ENCODE measurements around the gene DDX5.

DNA sequence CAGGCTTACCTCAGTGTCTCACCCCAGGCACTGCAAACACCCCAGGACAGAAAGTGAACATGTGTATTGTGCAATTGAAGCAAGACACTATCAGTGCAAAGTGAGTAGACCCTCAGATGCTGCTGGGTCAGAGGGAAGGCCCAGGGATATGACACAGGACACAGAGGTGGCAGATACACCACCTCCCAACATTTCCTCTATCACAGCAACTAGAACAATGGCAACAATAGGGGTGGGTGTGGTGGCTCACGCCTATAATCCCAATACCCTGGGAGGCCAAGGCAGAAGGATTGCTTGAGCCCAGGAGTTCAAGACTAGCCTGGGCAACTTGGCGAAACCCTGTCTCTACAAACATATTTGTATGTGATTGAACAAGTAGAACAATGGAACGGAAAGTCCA, 34.6 kb downstream of the DDX5 start:
- TF ChIP-seq, protein P1, sequence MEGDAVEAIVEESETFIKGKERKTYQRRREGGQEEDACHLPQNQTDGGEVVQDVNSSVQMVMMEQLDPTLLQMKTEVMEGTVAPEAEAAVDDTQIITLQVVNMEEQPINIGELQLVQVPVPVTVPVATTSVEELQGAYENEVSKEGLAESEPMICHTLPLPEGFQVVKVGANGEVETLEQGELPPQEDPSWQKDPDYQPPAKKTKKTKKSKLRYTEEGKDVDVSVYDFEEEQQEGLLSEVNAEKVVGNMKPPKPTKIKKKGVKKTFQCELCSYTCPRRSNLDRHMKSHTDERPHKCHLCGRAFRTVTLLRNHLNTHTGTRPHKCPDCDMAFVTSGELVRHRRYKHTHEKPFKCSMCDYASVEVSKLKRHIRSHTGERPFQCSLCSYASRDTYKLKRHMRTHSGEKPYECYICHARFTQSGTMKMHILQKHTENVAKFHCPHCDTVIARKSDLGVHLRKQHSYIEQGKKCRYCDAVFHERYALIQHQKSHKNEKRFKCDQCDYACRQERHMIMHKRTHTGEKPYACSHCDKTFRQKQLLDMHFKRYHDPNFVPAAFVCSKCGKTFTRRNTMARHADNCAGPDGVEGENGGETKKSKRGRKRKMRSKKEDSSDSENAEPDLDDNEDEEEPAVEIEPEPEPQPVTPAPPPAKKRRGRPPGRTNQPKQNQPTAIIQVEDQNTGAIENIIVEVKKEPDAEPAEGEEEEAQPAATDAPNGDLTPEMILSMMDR (IDR thresholded peaks at IDR 0.05 in 2 of 3, conservative IDR thresholded peaks at IDR 0.05 in 1 of 3; ENCODE audit: borderline replicate concordance in 1 of 3, insufficient read depth in 1 of 3, low read depth in 2 of 3, low read length in 2 of 3), result no peak
- TF ChIP-seq JUND (IDR thresholded peaks at IDR 0.05) (no peak), EZH2 (IDR thresholded peaks at IDR 0.05) (no peak), POLR2A (IDR thresholded peaks at IDR 0.05; ENCODE audit: borderline replicate concordance, extremely low read depth, insufficient read depth, insufficient read length) (no peak), YY1 (IDR thresholded peaks at IDR 0.05; ENCODE audit: extremely low read depth, insufficient replicate concordance, low read depth, low read length) (no peak), FOSL1 (IDR thresholded peaks at IDR 0.05; ENCODE audit: low read depth) (no peak), POLR2AphosphoS5 (IDR thresholded peaks at IDR 0.05; ENCODE audit: low read depth, low read length) (no peak), EGR1 (IDR thresholded peaks at IDR 0.05; ENCODE audit: low read depth) (no peak)
- TF ChIP-seq, protein P2, sequence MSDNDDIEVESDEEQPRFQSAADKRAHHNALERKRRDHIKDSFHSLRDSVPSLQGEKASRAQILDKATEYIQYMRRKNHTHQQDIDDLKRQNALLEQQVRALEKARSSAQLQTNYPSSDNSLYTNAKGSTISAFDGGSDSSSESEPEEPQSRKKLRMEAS (IDR thresholded peaks at IDR 0.05), result no peak
- TF ChIP-seq, protein P3, sequence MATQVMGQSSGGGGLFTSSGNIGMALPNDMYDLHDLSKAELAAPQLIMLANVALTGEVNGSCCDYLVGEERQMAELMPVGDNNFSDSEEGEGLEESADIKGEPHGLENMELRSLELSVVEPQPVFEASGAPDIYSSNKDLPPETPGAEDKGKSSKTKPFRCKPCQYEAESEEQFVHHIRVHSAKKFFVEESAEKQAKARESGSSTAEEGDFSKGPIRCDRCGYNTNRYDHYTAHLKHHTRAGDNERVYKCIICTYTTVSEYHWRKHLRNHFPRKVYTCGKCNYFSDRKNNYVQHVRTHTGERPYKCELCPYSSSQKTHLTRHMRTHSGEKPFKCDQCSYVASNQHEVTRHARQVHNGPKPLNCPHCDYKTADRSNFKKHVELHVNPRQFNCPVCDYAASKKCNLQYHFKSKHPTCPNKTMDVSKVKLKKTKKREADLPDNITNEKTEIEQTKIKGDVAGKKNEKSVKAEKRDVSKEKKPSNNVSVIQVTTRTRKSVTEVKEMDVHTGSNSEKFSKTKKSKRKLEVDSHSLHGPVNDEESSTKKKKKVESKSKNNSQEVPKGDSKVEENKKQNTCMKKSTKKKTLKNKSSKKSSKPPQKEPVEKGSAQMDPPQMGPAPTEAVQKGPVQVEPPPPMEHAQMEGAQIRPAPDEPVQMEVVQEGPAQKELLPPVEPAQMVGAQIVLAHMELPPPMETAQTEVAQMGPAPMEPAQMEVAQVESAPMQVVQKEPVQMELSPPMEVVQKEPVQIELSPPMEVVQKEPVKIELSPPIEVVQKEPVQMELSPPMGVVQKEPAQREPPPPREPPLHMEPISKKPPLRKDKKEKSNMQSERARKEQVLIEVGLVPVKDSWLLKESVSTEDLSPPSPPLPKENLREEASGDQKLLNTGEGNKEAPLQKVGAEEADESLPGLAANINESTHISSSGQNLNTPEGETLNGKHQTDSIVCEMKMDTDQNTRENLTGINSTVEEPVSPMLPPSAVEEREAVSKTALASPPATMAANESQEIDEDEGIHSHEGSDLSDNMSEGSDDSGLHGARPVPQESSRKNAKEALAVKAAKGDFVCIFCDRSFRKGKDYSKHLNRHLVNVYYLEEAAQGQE (IDR thresholded peaks at IDR 0.05; ENCODE audit: low read depth), result no peak
- TF ChIP-seq, protein P4, sequence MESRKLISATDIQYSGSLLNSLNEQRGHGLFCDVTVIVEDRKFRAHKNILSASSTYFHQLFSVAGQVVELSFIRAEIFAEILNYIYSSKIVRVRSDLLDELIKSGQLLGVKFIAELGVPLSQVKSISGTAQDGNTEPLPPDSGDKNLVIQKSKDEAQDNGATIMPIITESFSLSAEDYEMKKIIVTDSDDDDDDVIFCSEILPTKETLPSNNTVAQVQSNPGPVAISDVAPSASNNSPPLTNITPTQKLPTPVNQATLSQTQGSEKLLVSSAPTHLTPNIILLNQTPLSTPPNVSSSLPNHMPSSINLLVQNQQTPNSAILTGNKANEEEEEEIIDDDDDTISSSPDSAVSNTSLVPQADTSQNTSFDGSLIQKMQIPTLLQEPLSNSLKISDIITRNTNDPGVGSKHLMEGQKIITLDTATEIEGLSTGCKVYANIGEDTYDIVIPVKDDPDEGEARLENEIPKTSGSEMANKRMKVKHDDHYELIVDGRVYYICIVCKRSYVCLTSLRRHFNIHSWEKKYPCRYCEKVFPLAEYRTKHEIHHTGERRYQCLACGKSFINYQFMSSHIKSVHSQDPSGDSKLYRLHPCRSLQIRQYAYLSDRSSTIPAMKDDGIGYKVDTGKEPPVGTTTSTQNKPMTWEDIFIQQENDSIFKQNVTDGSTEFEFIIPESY (IDR thresholded peaks at IDR 0.05; ENCODE audit: extremely low read depth, insufficient replicate concordance, low read length), result no peak
